Small intestine (tissue), 7 donors: ENCODE results near the gene ATP6V1E1. TPM values are rescaled to one million over a fixed set of nuclear protein-coding genes. Genes with fewer than 3 reads are reported as not detected.

Experiments
- DNase-seq, 2 donors: peaks; one replicate each; pipeline versions ENCODE4 v3.0.0 to v3.0.0-alpha.2; 2013
- FAIRE-seq: peaks from 2 replicates; lab custom pipeline; 2012; peaks lifted over from hg19 to GRCh38; lab: Jason Lieb, UNC
- H3K27ac ChIP-seq, 3 donors: one replicate each; pipeline ENCODE4 v1.5.1; 2013; ENCODE audit warnings: low read length in 2 of 3, mild to moderate bottlenecking in 2 of 3, control low read depth in 1 of 3, inconsistent platforms in 1 of 3, low read depth in 1 of 3, moderate library complexity in 1 of 3
- H3K27me3 ChIP-seq, 3 donors: one replicate each; pipeline ENCODE4 v1.6.1; 2013; ENCODE audit warnings: low read length in 3 of 3, inconsistent platforms in 1 of 3; ENCODE audit not compliant: control insufficient read depth in 3 of 3, insufficient read depth in 3 of 3
- H3K36me3 ChIP-seq, 3 donors: one replicate each; pipeline ENCODE4 v1.6.1; 2013; ENCODE audit warnings: low read length in 3 of 3, inconsistent platforms in 1 of 3, low read depth in 1 of 3, mild to moderate bottlenecking in 1 of 3, moderate library complexity in 1 of 3; ENCODE audit not compliant: control insufficient read depth in 3 of 3, insufficient read depth in 2 of 3
- H3K4me1 ChIP-seq, 3 donors: one replicate each; pipeline ENCODE4 v1.6.1; 2013; ENCODE audit warnings: low read length in 2 of 3, inconsistent platforms in 1 of 3, low read depth in 1 of 3, mild to moderate bottlenecking in 1 of 3, moderate library complexity in 1 of 3; ENCODE audit not compliant: control insufficient read depth in 3 of 3, insufficient read depth in 2 of 3
- H3K4me3 ChIP-seq, 3 donors: one replicate each; pipeline ENCODE4 v1.5.1; 2013; ENCODE audit warnings: low read length in 3 of 3, control low read depth in 1 of 3, inconsistent platforms in 1 of 3, low read depth in 1 of 3, mild to moderate bottlenecking in 1 of 3, moderate library complexity in 1 of 3
- H3K9me3 ChIP-seq, 2 donors: one replicate each; pipeline ENCODE4 v1.6.1; 2013; ENCODE audit warnings: low read depth in 1 of 2, low read length in 1 of 2; ENCODE audit not compliant: control insufficient read depth in 2 of 2, insufficient read depth in 1 of 2
- WGBS, 3 donors: extraction: QIAGEN DNeasy Blood & Tissue Kit; methylation state at CpG; one replicate each; pipeline ENCODE4 v1.1.7; 2013; 5-methylcytosine and 5-hydroxymethylcytosine counted together
- polyA plus RNA-seq, 4 donors: library from polyadenylated mRNA; stranded (reverse) in 3 of 4; unstranded in 1 of 4; fragments of 200-250 nt in 3 of 4; fragments of 120-200 nt in 1 of 4; gene quantifications; one replicate each; pipeline versions ENCODE4 v1.2.1 to v1.2.3, GENCODE V29; 2013
- donor health status: healthy with polysubstance abuse.
- donor health status: control.
- donor health status: control.
- donor health status: Bipolar disorder and iron deficiency.
- donor health status: healthy.

The ATP6V1E1 gene
- polyA plus RNA-seq, 4 donors = 92.4 to 131 (median 104) TPM

DNA sequence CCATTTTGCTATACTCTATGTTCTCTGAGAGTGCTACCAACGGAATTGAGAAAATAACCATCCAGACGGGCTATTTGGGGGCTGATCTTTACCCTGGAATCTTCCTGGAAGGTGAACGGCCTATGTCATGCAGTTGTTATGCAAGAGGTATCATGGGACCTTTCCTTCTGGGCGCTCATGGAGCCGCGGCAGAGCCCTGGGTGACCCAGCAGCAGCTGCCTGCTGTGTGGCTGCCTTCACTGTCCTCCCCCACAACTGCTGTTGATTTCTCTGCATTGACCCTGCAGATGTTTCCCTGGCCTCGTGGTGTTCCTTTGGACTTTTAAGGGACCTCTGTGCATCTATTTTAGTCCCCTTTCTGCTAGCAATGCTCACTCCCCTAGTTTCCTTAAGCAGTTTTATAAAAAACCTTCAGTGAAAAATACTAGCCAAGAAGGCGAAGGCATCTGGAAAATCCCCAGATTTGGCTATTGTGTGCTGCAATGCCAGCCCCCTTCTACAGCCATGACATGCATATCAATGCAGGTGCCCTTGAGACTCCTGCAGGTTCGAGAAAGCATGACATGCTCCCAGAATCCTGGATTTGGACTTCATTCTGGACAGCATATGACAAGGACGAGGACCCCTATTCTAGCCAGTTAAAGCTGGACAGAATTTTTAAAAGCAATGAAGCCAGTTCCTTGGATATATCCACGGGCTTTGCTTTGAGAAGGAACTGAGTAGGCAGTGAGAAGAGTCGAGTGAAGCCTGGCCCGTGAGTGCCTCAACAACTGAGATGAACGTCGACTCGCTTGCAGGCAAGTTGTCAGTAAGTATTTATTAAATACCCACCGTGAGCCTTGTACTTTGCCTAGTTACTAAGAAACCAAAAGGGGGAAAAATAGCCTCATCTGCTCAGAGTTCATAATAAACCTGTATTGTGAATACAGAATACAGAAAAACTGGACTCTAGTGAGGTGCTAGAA lies 65.4 kb downstream of the ATP6V1E1 start, which contains the start of gene SLC25A18:
Gene SLC25A18, plus strand, starts transcription at position 593 of the 965 bp plus-strand sequence. CDS start 16,447 bp downstream, outside the sequence.
- Histone ChIP-seq H3K27ac (peak within 1 kb of the TSS in 2 of 3 donors; percentile 15 to 32), H3K36me3 (no peaks in the 10 kb centered on the region), H3K4me1 (no peaks in the 10 kb centered on the region), H3K27me3 (no peaks in the 10 kb centered on the region), H3K9me3 (no peaks in the 10 kb centered on the region), H3K4me3 (no peak within 1 kb of the TSS)
- WGBS, 3 donors = 48 to 57% (median 53%) methylated on average over 17 of the region's 17 CpGs
- DNase-seq (peak in 1 of 2 donors; percentile 78), FAIRE-seq (no peak)

DNA sequence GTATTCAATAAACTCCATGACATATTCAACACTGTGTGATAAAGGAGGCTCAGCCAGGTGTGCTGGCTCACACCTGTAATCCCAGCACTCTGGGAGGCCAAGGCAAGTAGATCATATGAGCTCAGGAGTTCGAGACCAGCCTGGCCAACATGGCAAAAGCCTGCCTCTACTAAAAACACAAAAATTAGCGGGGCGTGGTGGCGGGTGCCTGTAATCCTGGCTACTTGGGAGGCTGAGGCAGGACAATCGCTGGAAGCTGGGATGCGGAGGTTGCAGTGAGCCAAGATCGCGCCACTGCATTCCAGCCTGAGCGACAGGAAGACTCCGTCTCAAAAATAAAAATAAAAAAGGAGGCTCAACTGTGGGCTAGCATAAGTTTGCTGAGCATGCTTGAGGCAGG lies 69.4 kb downstream of the ATP6V1E1 start:
- no peak overlapping the region for H3K4me3 ChIP-seq
- H3K36me3 ChIP-seq = no peaks in the 10 kb centered on the region
- H3K4me1 ChIP-seq = no peaks in the 10 kb centered on the region
- H3K9me3 ChIP-seq = no peaks in the 10 kb centered on the region
- no peak for DNase-seq
- 88 to 93% (median 93%) methylated on average over 10 of the region's 10 CpGs for WGBS, 3 donors
- no peak overlapping the region for H3K27ac ChIP-seq
- no peaks in the 10 kb centered on the region for H3K27me3 ChIP-seq
- FAIRE-seq = no peak

DNA sequence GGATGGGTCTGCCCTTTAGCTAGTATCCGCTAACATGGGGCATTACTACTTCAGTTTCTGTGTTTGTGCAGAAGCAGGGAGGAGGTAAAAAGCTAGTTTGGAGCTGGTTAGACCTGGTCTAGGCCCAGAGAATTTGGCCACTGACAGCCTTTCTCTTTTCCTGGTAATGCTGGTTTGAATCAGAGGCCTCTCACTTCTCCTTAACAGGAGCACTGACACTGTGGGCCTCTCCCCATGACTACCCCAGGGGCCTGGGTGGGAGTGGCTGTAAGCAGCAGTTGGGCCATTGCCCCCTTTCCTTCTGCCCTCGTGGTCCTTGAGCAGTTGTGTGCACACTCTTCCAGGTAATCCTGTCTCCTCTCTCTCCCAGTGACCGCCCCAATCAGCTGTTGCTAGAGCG lies 73.7 kb downstream of the ATP6V1E1 start:
- FAIRE-seq (no peak), DNase-seq (no peak)
- Histone ChIP-seq H3K9me3 (no peaks in the 10 kb centered on the region), H3K4me3 (no peak overlapping the region), H3K4me1 (no peaks in the 10 kb centered on the region), H3K36me3 (no peaks in the 10 kb centered on the region), H3K27me3 (no peaks in the 10 kb centered on the region), H3K27ac (no peak overlapping the region)
- WGBS, 3 donors = 77 to 81% (median 79%) methylated on average over 4 of the region's 4 CpGs

DNA sequence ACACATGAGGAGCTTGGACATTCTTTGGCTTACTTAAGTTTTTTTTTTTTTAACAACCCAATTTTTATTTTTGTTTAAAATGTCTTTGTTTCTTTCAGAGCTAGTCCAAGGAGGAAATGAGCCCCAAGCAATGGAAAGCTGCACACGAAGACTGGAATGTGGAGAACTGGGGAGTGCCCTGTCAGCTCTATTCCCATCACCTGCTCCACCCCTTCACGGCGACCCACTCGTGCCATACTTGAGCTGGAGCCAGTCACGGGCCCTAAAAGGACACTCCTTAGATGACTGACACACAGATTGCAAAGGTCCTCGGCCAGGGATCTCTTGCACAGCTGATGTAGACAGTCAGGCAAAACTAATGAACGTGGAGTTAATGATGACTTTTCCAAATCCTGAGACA lies 75.8 kb downstream of the ATP6V1E1 start:
- no peak for FAIRE-seq
- no peak for DNase-seq
- WGBS, 3 donors = 13 to 61% (median 43%) methylated on average over 7 of the region's 7 CpGs
- no peaks in the 10 kb centered on the region for H3K36me3 ChIP-seq
- no peaks in the 10 kb centered on the region for H3K4me1 ChIP-seq
- H3K4me3 ChIP-seq = no peak overlapping the region
- no peak overlapping the region for H3K27ac ChIP-seq
- H3K9me3 ChIP-seq = no peaks in the 10 kb centered on the region
- H3K27me3 ChIP-seq = no peaks in the 10 kb centered on the region

DNA sequence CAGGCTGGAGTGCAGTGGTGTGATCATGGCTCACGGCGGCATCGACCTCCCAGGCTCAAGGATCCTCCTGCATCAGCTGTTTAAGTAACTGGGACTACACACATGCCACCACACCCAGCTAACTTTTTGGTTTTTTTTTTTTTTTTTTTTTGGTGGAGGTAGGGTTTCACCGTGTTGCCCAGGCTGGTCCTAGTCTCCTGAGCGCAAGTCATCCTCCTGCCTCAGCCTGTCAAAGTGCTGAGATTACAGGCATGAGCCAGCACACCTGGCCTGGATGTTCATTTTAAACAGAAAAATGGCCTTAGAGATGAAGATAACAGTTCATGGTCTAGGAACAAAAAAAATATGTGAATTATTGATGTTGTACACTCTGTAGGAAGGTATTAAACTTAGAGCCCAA lies 78.9 kb downstream of the ATP6V1E1 start:
- H3K36me3 ChIP-seq = no peaks in the 10 kb centered on the region
- no peaks in the 10 kb centered on the region for H3K9me3 ChIP-seq
- no peak for FAIRE-seq
- no peak for DNase-seq
- 90 to 95% (median 91%) methylated on average over 5 of the region's 5 CpGs for WGBS, 3 donors
- H3K4me3 ChIP-seq = no peak overlapping the region
- H3K27ac ChIP-seq = no peak overlapping the region
- no peaks in the 10 kb centered on the region for H3K27me3 ChIP-seq
- H3K4me1 ChIP-seq = no peaks in the 10 kb centered on the region

DNA sequence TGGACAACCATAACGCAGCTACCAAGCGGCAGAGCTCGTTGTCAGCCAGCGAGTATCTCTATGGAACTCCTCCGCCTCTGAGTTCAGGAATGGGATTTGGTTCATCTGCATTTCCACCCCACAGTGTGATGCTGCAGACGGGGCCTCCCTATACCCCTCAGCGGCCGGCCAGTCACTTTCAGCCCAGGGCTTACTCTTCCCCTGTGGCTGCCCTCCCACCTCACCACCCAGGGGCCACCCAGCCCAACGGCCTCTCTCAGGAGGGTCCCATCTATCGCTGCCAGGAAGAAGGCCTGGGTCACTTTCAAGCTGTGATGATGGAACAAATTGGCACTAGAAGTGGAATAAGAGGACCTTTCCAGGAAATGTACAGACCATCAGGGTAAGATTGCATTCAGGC lies 79.4 kb downstream of the ATP6V1E1 start:
- Histone ChIP-seq H3K27me3 (no peaks in the 10 kb centered on the region), H3K4me1 (no peaks in the 10 kb centered on the region), H3K36me3 (no peaks in the 10 kb centered on the region), H3K4me3 (no peak overlapping the region), H3K9me3 (no peaks in the 10 kb centered on the region), H3K27ac (no peak overlapping the region)
- 88 to 91% (median 89%) methylated on average over 10 of the region's 10 CpGs for WGBS, 3 donors
- DNase-seq (no peak), FAIRE-seq (no peak)

DNA sequence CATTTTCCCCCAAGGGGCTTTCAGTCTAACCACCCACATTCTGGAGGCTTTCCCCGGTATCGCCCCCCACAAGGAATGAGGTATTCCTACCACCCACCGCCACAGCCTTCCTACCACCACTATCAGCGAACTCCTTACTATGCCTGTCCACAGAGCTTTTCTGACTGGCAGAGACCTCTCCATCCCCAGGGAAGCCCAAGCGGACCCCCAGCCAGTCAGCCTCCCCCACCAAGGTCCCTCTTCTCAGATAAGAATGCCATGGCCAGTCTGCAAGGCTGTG lies 79.9 kb downstream of the ATP6V1E1 start:
- no peaks in the 10 kb centered on the region for H3K27me3 ChIP-seq
- no peak overlapping the region for H3K27ac ChIP-seq
- no peak for DNase-seq
- no peaks in the 10 kb centered on the region for H3K9me3 ChIP-seq
- H3K4me3 ChIP-seq = no peak overlapping the region
- no peaks in the 10 kb centered on the region for H3K36me3 ChIP-seq
- FAIRE-seq = no peak
- H3K4me1 ChIP-seq = no peaks in the 10 kb centered on the region
- 82 to 94% (median 85%) methylated on average over 5 of the region's 5 CpGs for WGBS, 3 donors

DNA sequence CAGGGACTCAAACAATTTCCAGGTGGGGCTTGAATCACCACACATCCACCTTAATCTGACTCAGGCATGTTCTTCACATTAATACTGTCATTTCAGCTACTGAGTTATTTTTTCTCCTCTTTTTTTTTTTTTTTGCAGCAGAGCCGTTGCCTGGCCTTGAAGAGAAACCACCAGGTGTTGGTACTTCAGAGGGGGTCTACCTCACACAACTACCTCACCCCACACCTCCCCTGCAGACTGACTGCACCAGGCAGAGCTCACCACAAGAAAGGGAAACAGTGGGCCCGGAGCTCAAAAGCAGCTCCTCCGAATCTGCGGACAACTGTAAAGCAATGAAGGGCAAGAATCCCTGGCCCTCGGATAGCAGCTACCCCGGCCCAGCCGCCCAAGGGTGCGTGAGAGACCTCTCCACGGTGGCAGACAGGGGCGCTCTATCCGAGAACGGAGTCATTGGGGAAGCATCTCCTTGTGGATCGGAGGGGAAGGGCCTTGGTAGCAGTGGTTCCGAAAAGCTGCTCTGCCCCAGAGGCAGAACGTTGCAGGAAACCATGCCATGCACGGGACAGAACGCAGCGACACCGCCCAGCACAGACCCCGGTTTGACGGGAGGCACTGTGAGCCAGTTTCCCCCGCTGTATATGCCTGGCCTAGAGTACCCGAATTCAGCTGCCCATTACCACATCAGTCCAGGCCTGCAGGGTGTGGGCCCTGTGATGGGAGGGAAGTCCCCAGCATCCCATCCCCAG lies 80.4 kb downstream of the ATP6V1E1 start:
- 87 to 89% (median 88%) methylated on average over 23 of the region's 23 CpGs for WGBS, 3 donors
- no peaks in the 10 kb centered on the region for H3K36me3 ChIP-seq
- H3K9me3 ChIP-seq = no peaks in the 10 kb centered on the region
- no peak overlapping the region for H3K27ac ChIP-seq
- H3K4me3 ChIP-seq = no peak overlapping the region
- no peak for DNase-seq
- no peak for FAIRE-seq
- H3K4me1 ChIP-seq = no peaks in the 10 kb centered on the region
- no peaks in the 10 kb centered on the region for H3K27me3 ChIP-seq
